ENCODE data around the gene AP5Z1.
A peak's percentile ranks its signal among the peaks of the same experiment; 100 is the strongest.

AP5Z1 gene

DNA sequence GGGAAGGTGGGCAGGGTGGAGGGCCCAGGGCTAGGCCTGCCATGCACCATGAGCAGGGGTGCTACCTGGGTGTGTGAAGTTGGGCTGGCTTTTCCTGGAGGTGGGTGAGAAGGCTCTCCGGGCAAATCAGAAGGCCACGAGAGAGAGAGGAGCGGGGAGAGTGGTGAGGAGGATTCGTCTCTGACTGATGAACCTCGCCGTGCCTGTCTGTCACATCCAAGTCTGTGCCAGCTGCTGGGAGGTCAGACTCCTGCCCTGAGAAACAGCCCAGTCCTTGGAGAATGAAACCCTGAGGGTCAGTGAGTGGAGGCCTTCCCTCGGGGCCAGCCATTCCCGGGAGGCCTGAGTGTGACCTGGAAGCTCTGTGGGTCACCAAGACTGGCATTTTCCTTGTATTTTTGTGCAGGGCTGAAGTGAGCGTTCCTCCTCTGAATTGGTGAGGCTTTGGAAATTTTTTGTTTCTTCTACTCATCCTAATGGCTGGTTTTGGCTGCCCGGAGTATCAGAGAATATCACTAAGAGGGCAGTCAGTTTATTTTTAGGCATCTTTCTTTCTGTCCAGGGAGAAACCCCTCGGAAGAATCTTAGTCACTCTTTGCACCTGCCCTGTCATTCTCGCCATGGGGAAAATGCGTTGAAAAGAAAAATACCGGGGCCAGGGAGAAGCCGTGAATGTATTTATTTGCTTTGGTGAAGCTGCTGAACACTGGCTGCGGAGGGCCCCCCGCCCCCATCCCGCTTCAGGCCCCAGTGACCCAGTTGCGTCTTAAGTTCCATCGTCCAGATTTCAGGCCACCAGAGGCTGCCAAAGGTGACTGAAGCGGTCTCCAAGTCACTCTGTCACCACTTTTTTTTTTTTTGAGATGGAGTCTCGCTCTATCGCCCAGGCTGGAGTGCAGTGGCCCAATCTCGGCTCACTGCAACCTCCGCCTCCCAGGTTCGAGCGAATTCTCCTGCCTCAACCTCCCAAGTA lies 6.5 kb upstream of the AP5Z1 start:
- H3K27ac ChIP-seq: no peak overlapping the region; the same call in 1 of the 2 replicates
- no peak for TF ChIP-seq ZFX (IDR thresholded peaks at IDR 0.05; ENCODE audit: borderline replicate concordance)
- TF ChIP-seq, protein P1, sequence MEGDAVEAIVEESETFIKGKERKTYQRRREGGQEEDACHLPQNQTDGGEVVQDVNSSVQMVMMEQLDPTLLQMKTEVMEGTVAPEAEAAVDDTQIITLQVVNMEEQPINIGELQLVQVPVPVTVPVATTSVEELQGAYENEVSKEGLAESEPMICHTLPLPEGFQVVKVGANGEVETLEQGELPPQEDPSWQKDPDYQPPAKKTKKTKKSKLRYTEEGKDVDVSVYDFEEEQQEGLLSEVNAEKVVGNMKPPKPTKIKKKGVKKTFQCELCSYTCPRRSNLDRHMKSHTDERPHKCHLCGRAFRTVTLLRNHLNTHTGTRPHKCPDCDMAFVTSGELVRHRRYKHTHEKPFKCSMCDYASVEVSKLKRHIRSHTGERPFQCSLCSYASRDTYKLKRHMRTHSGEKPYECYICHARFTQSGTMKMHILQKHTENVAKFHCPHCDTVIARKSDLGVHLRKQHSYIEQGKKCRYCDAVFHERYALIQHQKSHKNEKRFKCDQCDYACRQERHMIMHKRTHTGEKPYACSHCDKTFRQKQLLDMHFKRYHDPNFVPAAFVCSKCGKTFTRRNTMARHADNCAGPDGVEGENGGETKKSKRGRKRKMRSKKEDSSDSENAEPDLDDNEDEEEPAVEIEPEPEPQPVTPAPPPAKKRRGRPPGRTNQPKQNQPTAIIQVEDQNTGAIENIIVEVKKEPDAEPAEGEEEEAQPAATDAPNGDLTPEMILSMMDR (IDR thresholded peaks at IDR 0.05): no peak

DNA sequence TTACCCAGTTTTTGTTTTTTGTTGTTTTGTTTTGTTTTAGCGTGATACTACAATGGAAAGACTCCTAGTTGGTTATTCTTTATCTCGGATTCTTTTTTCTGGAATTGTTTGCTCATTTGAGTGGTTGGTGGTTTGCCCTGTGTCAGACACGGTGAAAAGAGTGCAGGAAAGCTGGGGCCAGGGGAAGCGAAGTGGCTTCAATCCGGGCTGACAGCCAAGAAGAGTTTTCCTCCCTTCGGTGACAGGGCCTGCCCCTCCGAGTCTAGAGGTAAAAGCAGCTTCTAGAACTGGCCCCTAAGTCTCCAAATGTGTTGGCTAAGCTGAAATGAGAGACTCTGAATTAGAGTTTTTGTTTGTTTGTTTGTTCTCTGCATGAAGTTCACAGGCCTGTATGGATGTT lies 5.7 kb upstream of the AP5Z1 start:
- TF ChIP-seq, protein P1 (IDR thresholded peaks at IDR 0.05): no peak
- TF ChIP-seq ZFX (IDR thresholded peaks at IDR 0.05; ENCODE audit: borderline replicate concordance): no peak
- H3K27ac ChIP-seq: no peak overlapping the region; the same call in 1 of the 2 replicates

DNA sequence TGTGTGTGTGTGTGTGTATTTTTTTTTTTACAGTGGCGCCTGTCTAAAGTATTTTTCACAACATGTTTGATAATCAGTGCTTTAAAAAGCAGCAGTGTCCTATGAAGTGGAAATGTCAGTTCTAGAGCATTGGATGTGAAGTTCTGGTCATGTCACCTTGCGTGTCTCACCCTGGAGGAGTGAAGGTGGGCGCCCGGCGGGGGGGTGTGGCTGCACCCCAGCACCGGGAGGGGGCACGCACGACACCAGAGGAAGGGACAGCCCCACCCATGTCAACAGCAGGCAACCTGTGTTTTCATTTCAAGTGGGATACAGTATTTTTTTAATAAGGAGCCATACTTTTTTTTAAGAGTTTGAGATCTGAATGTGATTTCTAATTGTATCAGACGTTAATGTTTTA lies 4.5 kb upstream of the AP5Z1 start:
- TF ChIP-seq, protein P1 (IDR thresholded peaks at IDR 0.05): no peak
- TF ChIP-seq ZFX (IDR thresholded peaks at IDR 0.05; ENCODE audit: borderline replicate concordance): no peak
- H3K27ac ChIP-seq: no peak overlapping the region; the same call in 1 of the 2 replicates

DNA sequence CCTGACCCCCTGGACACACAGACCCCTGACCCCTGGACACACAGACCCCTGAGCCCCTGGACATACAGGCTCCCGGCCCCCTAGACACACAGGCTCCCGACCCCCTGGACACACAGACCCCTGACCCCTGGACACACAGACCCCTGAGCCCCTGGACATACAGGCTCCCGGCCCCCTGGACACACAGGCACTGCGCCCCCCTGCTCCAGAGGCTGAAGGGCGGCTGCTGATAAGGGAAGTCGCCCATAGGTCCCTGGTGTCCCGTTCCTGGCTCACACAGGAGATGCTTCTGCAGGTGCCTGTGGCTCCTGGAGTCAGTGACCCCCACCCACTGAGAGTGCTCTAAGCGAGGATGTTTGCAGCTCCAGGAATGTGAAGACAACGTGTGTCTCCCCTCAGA lies 3.7 kb upstream of the AP5Z1 start:
- no peak overlapping the region for H3K27ac ChIP-seq
- TF ChIP-seq, protein P1 (IDR thresholded peaks at IDR 0.05): no peak
- TF ChIP-seq ZFX (IDR thresholded peaks at IDR 0.05; ENCODE audit: borderline replicate concordance): no peak

DNA sequence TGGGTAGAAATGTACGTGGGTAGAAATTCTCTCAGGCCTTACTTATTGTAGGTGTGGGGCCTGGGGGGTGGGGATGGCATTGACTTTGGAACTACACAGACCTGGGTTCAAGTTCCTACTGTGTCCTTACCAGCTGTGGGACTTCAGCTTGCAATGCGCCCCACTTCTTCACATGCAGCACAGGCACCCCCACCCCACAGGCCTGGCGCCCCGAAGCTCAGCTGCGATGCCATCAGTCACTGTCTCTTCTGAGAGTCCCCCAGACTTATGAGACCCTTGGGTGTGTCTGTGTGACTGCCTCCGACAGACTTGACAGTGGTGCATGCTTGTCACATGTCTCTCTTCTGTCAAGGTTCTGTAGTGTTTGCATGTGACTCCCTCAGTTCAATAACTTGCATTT lies 3.1 kb upstream of the AP5Z1 start:
- H3K27ac ChIP-seq: no peak overlapping the region
- TF ChIP-seq, protein P1 (IDR thresholded peaks at IDR 0.05): no peak
- no peak for TF ChIP-seq ZFX (IDR thresholded peaks at IDR 0.05; ENCODE audit: borderline replicate concordance)

DNA sequence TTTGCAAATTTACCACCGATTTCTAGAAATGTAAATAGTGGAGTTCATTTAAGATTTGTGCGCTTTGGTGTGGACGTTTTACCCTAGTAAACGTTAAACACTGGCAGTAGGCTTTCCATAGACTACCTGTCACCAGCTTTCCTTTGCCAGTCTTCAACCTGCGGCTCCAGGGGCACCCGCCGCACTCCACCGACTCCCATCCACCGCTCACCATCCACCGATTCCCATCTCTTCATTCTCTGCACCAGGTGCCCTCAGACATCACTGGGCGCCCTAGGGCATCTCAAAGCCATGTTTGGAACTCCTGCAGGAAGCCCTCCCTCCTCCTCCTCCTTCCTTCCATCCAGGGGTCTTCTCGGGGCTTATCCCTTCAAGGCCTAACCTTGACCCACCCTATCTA lies 1.4 kb upstream of the AP5Z1 start:
- H3K27ac ChIP-seq: peak overlapping the region; percentile 13; the same call in 1 of the 2 replicates
- TF ChIP-seq ZFX (IDR thresholded peaks at IDR 0.05; ENCODE audit: borderline replicate concordance): no peak
- TF ChIP-seq, protein P1 (IDR thresholded peaks at IDR 0.05): no peak

DNA sequence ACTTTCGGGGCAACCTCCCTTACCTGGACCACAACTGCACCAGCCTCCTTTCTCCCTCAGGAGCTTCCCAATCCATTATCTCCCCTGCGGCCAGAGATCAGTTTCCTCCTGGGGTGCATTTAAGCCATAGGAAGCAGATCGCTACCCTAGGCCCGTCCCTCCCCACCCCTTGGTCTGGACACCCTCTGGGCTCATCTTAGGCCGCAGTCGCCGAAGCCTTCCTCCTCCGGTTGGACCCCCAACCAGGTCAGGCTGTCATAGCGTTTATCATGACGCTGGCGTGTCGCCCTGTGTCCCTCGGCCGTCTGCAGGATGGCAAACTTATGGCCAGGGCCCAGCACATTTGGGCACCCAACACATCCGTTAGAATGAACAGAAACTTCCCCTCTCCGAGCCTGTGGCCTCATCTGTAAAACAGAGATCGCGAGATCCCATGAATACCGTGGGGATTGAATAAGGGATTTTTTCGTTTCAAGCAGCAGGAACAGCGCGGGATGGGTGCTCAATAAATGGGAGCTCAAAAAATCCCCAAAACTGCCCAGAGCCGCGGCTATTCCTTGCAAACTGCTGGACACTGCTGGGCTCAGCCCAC lies 669 bp upstream of the AP5Z1 start:
- no peak for TF ChIP-seq ZFX (IDR thresholded peaks at IDR 0.05; ENCODE audit: borderline replicate concordance)
- TF ChIP-seq, protein P1 (IDR thresholded peaks at IDR 0.05): no peak
- H3K27ac ChIP-seq: peak overlapping the region; percentile 79
